ENCODE results near the gene CADM2. TPM values are rescaled to one million over a fixed set of nuclear protein-coding genes. Genes with fewer than 3 reads are reported as not detected.

Gene CADM2
- total RNA-seq, 1 donor from 2014 or later: 6.8 TPM

- H3K9me3 Mint-ChIP-seq: no peaks in the 10 kb centered on the region
- H3K9me3 ChIP-seq (ENCODE audit: low read depth): no peaks in the 10 kb centered on the region
- no peaks in the 10 kb centered on the region for H3K27me3 ChIP-seq
- TF ChIP-seq EZH2 (IDR thresholded peaks at IDR 0.05): no peak
- TF ChIP-seq EZH2phosphoT487 (IDR thresholded peaks at IDR 0.05): no peak
- TF ChIP-seq CTCF (IDR thresholded peaks at IDR 0.05): no peak
- H4K20me1 ChIP-seq (ENCODE audit: low read depth): no peaks in the 10 kb centered on the region
- no peak overlapping the region for H3K4me2 ChIP-seq
- H2AFZ ChIP-seq (replicated peaks): no peak overlapping the region
- H3K4me3 ChIP-seq: no peak overlapping the region
- H3K36me3 ChIP-seq: no peaks in the 10 kb centered on the region
- H3K27ac Mint-ChIP-seq: no peak overlapping the region
- H3K4me1 ChIP-seq: no peaks in the 10 kb centered on the region
- DNase-seq (ENCODE audit: low spot score): no peak
- no peaks in the 10 kb centered on the region for H3K27me3 Mint-ChIP-seq (ENCODE audit: insufficient read depth, low read depth)
- H3K4me3 Mint-ChIP-seq: no peak overlapping the region
- no peak overlapping the region for H3K9ac ChIP-seq
- H3K36me3 Mint-ChIP-seq: no peaks in the 10 kb centered on the region
- no peaks in the 10 kb centered on the region for H3K79me2 ChIP-seq (ENCODE audit: low read depth)
- no peaks in the 10 kb centered on the region for H3F3A ChIP-seq (ENCODE audit: low read depth)
- no peaks in the 10 kb centered on the region for H3K4me1 Mint-ChIP-seq
- H3K27ac ChIP-seq: no peak overlapping the region
Observed at GRCh38 chr3:85189731-85190130, 230.9 kb downstream of the CADM2 start.

- no peaks in the 10 kb centered on the region for H3K9me3 Mint-ChIP-seq
- Histone ChIP-seq H3K79me2 (ENCODE audit: low read depth) (no peaks in the 10 kb centered on the region), H3K9me3 (ENCODE audit: low read depth) (no peaks in the 10 kb centered on the region), H3K4me3 (no peak overlapping the region), H3K36me3 (no peaks in the 10 kb centered on the region), H4K20me1 (ENCODE audit: low read depth) (no peaks in the 10 kb centered on the region), H3K27me3 (no peaks in the 10 kb centered on the region), H3K27ac (no peak overlapping the region), H3K4me2 (no peak overlapping the region), H3K4me1 (no peaks in the 10 kb centered on the region), H2AFZ (replicated peaks) (no peak overlapping the region), H3K9ac (no peak overlapping the region), H3F3A (ENCODE audit: low read depth) (no peaks in the 10 kb centered on the region)
- no peak for TF ChIP-seq CTCF (IDR thresholded peaks at IDR 0.05)
- TF ChIP-seq EZH2phosphoT487 (IDR thresholded peaks at IDR 0.05): no peak
- TF ChIP-seq EZH2 (IDR thresholded peaks at IDR 0.05): no peak
- H3K36me3 Mint-ChIP-seq: no peaks in the 10 kb centered on the region
- no peak for DNase-seq (ENCODE audit: low spot score)
- no peaks in the 10 kb centered on the region for H3K27me3 Mint-ChIP-seq (ENCODE audit: insufficient read depth, low read depth)
- H3K4me3 Mint-ChIP-seq: no peak overlapping the region
- no peaks in the 10 kb centered on the region for H3K4me1 Mint-ChIP-seq
- H3K27ac Mint-ChIP-seq: no peak overlapping the region
Observed at GRCh38 chr3:85193565-85193964, 234.8 kb downstream of the CADM2 start.

- H3K4me2 ChIP-seq: no peak overlapping the region
- H3K9ac ChIP-seq: no peak overlapping the region
- H3K4me1 ChIP-seq: no peaks in the 10 kb centered on the region
- no peaks in the 10 kb centered on the region for H3K9me3 Mint-ChIP-seq
- H3K27ac Mint-ChIP-seq: no peak overlapping the region
- H2AFZ ChIP-seq (replicated peaks): no peak overlapping the region
- H3K79me2 ChIP-seq (ENCODE audit: low read depth): no peaks in the 10 kb centered on the region
- no peaks in the 10 kb centered on the region for H3K36me3 Mint-ChIP-seq
- H3K27ac ChIP-seq: no peak overlapping the region
- no peaks in the 10 kb centered on the region for H3K36me3 ChIP-seq
- H3K27me3 ChIP-seq: no peaks in the 10 kb centered on the region
- H3K27me3 Mint-ChIP-seq (ENCODE audit: insufficient read depth, low read depth): no peaks in the 10 kb centered on the region
- no peak overlapping the region for H3K4me3 Mint-ChIP-seq
- no peaks in the 10 kb centered on the region for H3F3A ChIP-seq (ENCODE audit: low read depth)
- H4K20me1 ChIP-seq (ENCODE audit: low read depth): no peaks in the 10 kb centered on the region
- TF ChIP-seq EZH2 (IDR thresholded peaks at IDR 0.05) (no peak), EZH2phosphoT487 (IDR thresholded peaks at IDR 0.05) (no peak), CTCF (IDR thresholded peaks at IDR 0.05) (no peak)
- H3K4me3 ChIP-seq: no peak overlapping the region
- no peaks in the 10 kb centered on the region for H3K9me3 ChIP-seq (ENCODE audit: low read depth)
- no peaks in the 10 kb centered on the region for H3K4me1 Mint-ChIP-seq
- DNase-seq (ENCODE audit: low spot score): no peak
Observed at GRCh38 chr3:85208650-85209049, 249.9 kb downstream of the CADM2 start.

Data from neural progenitor cell (in vitro differentiated cells).